Esophagus mucosa (tissue), 1 donor: ENCODE data around the gene TBC1D5. TPM values are rescaled to one million over a fixed set of nuclear protein-coding genes. Genes with fewer than 3 reads are reported as not detected.
"Not testable (repeated sequence)": the region's sequence is repeated elsewhere in the genome, so short reads cannot be mapped to it uniquely, and the experiment has no call there.

ENCODE experiments used
- ATAC-seq: fragments of 200-7000 bp; cut with Tn5 transposase; one replicate; pipeline ENCODE4 v1.9.1; 2020
- total RNA-seq: library from RNA; stranded (reverse); gene quantifications from one replicate; pipeline ENCODE4 v1.2.4, GENCODE V29; 2023
- donor health status: DM: yes; HTN: yes; CAD: no.

Gene TBC1D5, protein sequence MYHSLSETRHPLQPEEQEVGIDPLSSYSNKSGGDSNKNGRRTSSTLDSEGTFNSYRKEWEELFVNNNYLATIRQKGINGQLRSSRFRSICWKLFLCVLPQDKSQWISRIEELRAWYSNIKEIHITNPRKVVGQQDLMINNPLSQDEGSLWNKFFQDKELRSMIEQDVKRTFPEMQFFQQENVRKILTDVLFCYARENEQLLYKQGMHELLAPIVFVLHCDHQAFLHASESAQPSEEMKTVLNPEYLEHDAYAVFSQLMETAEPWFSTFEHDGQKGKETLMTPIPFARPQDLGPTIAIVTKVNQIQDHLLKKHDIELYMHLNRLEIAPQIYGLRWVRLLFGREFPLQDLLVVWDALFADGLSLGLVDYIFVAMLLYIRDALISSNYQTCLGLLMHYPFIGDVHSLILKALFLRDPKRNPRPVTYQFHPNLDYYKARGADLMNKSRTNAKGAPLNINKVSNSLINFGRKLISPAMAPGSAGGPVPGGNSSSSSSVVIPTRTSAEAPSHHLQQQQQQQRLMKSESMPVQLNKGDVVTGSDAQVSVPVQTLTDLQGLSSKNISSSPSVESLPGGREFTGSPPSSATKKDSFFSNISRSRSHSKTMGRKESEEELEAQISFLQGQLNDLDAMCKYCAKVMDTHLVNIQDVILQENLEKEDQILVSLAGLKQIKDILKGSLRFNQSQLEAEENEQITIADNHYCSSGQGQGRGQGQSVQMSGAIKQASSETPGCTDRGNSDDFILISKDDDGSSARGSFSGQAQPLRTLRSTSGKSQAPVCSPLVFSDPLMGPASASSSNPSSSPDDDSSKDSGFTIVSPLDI
- 27.6 TPM for total RNA-seq

DNA sequence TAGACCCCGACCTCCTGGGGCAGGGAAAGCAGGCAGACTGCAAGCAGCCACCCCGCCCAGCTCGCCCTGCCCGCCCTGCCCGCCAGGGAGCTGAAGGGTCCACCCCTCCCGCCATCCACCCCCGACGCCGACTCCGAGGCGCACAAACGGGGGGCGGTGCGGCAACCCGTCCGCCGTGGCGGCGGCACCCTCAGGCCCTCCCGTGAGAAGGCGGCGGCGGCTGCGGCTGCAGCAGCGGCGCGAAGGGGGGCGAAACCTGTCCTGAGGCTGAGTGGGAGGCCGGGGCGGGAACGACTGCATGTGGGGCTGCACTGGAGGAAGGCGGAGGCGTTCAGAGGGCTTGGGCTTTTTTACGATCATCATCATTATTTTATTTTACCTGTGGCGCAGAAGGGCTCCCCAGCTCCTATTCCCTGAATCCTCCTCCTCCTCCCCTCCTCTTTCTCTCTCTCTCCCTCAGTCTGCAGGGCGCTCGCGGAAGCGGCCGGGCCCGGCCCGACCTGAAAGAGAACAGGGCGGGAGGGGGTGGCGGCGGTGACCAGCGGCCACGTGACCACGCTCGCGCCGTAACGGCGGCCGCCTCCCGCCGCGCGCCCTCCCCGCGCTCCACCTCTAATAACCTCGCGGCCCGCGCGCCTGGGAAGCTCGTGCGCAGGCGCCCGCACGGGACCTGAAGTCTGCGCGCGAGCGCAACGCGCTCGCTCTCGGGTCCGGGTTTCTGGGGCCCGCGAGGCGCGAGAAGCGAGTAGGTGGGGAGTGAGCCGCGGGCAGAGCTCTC, at the start of gene TBC1D5:
Gene TBC1D5, minus strand, starts transcription at position 530 of the 778 bp plus-strand sequence. CDS start 234,061 bp downstream, outside the sequence.
- peak; percentile 96 for ATAC-seq

DNA sequence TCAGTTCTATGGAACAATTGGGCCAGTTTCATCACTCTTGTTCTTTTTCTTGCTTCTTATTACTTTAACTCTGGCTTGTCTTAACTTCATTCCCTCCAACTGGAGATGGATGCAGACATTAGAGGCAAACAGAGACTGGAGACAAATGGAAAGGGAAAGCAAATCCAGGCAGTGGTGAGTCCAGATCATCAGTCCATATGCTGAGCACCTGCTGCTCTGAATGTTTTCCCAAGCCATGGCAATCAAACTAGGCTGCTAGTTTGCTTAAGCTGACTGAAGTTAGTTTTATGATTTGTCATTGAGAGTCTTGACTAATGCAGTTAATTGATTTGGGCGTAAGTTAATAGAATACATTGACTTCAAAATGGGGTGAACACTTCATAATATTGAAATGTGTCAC, 41.0 kb upstream of the TBC1D5 start:
- no peak for ATAC-seq

DNA sequence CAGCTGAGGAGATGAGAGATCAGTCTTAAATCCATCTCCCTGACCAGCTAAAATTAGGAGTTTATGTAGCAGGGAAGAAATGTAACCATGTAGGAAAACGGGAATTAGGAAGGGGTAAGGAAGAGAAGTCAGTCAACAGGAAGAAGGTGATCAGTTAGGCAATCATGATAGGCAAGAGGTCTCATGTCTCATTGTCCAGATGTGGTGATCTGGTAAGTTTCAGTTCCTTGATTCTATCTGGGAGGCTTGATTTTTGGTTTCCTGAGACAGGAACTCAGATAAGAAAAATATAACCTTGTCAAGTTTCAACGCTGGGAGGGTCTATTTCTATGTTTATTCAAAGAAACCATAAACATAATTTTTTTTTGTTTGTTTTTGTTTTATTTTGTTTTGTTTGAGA, 40.3 kb upstream of the TBC1D5 start:
- ATAC-seq: no peak

DNA sequence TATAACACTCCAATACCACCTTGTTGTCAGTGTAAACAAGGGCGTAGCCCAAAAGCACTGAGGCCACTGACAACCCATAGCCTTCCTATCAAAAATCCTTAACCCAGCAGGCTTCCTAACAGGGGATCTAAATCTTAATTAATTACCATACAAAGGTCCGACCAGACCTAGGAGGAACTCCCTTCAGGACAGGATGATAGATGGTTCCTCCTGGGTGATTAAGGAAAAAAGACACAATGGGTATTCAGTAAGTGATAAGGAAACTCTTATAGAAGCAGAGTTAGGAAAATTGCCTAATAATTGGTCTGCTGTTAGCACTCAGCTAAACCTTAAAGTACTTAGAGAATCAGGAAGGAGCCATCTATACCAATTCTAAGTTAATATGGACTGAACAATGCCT, 37.9 kb upstream of the TBC1D5 start:
- ATAC-seq: not testable (repeated sequence)

DNA sequence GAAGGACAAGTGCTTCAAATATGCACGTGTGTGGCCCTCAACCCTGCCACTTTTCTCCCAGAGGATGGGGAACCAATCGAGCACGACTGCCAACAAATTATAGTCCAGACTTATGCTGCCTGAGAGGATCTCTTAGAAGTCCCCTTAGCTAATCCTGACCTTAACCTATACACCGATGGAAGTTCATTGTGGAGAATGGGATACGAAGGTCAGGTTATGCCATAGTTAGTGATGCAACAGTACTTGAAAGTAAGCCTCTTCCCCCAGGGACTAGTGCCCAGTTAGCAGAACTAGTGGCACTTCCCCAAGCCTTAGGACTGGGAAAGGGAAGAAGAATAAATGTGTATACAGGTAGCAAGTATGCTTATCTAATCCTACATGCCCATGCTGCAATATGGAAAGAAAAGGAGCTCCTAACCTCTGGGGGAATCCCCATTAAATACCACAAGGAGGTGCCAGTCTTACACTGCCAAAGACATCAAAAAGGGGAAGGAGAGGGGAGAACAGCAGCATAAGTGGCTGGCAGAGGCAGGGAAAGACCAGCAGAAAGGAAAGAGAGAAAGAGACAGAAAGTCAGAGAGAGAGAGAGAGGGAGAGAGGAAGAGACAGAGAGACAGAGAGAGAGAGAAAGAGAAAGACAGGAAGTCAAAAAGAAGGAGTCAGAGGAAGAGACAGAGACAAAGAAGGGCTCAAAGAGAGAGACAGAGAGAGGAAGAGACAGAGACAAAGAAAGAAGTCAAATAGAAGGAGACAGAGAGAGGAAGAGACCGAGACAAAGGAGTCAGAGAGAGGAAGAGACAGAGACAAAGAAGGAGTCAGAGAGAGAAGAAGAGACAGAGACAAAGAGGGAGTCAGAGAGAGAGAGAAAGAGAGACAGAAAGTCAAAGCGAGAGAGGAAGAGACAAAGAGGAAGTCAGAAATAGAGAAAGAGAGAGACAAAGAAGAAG, 37.1 kb upstream of the TBC1D5 start:
- not testable (repeated sequence) for ATAC-seq

DNA sequence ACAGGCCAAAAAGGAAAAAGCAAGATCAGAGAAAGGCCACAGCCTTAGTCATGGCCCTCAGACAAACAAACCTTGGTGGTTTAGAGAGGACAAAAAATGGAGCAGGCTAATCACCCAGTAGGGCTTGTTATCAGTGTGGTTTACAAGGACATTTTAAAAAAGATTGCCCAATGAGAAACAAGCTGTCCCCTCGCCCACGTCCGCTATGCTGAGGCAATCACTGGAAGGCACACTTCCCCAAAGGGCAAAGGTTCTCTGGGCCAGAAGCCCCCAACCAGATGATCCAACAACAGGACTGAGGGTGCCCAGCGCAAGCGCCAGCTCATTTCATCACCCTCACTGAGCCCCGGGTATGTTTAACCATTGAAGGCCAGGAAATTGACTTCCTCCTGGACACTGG, 34.9 kb upstream of the TBC1D5 start:
- ATAC-seq: not testable (repeated sequence)

DNA sequence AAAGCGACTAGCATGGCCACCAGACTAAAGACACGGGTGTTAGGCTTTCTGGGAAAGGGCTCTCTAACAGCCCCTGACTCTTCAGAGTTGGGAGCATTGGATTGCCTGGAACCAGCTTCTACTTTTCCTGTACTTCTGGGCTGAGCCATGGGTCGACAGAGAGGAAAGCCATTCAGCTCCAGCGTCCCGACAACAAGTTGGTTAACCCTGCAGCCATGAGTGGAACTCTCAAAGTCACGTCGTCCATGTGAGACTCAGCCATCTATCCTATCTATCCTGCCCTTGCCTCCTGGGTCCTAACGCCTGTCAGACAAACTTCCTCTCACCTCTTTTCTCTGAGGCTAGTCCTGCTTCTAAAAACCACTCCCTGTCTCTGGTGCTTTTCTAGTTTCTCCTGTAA, 32.6 kb upstream of the TBC1D5 start:
- ATAC-seq: no peak

DNA sequence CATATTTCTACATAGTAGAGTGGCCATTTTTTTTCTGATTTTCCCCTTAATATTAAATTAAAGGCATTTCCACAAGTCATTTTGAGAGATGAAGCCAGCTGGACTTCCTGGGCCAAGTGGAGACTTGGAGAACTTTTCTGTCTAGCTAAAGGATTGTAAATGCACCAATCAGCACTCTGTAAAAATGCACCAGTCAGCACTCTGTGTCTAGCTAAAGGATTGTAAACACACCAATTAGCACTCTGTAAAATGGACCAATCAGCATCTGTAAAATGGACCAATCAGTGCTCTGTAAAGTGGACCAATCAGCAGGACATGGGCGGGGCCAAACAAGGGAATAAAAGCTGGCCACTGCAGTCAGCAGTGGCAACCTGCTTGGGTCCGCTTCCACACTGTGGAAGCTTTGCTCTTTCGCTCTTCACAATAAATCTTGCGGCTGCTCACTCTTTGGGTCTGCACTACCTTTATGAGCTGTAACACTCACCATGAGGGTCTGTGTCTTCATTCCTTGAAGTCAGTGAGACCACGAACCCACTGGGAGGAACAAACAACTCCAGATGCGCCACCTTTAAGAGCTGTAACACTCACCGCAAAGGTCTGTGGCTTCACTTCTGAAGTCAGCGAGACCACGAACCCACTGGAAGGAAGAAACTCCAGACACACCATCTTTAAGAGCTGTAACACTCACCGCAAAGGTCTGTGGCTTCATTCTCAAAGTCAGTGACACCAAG, 31.9 kb upstream of the TBC1D5 start:
- not testable (repeated sequence) for ATAC-seq

DNA sequence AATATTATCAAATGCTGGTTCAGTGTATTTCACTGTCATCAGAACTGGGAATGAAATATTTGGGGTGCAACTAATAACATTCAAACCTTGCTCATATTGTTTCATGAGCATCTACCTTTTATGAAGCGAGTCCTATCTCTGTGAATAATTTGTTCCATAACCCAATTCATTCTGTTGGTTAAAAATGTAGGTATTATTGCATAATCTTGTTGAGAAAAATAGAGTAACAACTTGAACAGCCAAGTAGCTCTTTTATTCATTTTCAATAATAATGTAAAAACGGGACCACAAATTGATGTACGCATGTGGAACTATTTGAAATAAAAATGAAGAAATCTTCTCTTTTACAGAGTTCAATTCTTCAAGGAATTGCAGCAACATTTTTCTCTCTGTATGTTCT, 30.1 kb upstream of the TBC1D5 start:
- no peak for ATAC-seq

DNA sequence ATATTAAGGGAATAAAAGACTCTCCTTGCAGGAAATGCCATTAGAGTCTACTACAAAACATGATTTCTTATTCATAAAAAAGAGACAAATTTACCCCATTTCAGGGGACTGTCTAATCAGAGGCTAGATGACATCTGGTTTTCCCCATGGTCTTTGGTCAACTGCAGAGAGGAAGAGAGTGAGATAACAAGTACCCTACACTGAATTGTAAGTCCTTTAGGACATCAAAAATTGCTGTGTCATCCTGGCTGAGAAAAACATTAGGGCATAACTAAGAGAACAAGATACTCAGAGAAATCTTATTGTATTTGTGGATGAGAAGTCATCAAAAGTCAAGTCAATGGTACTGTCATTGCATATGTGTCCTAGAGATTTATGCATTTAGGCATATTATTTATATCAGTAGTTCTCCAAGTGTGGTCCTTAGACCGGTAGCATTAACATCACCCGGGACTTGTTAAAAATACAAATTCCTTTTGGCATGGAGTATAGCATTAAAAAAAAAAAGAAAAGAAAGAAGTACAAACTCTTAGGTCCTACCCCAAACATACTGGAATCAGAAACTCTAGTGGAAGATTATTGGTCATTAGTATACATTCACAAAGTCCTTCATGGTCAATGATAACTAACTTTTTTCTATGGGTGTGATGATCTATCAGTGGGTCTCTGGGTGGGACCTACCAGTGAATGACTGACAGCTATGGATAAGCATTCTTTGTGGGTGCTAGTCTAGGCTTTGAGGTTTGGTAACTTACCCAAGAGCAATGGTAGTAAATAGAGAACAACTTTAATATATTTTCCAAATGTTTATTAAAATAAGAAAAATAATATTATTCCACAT, 29.0 kb upstream of the TBC1D5 start:
- ATAC-seq: no peak

DNA sequence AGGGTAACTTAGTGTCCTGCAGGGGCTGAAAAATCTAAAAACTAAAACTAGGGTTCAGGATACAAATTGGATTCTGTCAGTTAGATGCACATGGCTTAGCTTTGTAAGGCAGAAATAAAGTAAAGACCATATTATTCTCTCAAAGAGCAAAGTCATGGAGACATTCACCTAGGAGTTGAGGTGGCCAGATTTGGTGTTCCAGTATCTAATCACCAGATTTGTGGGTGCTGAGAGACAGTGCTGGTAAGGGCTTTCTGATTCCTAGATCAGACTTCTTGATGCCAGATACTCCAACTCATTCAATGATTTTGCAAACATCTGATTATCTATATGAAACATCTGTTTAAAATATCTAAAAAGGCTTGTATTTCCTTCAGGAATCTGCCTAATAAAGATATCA, 28.3 kb upstream of the TBC1D5 start:
- ATAC-seq: no peak

DNA sequence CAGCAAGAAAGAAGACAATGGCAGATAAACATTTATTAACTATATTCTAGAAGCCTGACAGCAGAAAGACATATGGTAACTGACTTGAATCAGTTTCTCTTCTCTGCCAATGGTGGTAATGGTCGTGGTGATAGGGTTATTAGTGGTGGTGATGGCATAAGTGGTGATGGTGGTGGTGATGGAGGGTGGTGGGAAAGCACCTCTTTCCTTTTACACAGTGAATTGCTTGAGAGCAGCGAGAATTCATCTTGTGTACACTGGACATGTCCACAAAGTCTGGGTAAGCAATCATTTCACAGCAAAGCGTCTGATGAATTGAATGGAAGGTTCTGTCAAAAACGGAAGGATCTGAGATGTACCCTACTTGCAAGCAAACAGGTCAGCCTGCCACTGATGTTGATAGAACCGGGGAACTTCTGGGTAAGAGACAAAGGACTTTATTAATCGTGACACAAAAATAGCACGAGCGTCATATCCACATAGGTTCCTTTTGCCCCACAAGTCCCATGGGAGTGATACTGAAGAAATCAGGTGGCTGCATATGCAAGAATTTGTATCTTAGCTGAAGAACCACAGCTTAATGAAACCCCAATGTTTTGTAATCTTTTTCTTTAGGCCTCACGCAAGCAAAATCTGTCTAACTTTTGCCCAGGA, 23.5 kb upstream of the TBC1D5 start:
- ATAC-seq: no peak

DNA sequence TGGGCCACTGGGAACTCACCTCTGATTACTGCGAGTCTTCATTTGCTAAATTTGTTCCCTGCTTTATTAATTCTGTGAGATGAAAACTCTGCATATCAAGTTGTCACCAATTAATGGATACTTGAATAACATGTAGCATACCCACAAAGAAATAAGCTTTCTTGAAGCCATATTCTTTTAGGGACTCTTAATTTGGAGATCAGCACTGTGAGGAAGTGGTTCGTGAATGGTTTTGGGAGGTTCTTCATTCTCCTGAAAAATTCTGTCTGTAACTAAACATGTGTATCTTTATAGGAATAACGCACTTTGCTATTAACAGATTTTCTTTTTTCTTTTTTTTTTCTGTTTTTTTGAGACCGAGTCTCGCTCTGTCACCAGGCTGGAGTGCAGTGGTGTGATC, 19.1 kb upstream of the TBC1D5 start:
- no peak for ATAC-seq

DNA sequence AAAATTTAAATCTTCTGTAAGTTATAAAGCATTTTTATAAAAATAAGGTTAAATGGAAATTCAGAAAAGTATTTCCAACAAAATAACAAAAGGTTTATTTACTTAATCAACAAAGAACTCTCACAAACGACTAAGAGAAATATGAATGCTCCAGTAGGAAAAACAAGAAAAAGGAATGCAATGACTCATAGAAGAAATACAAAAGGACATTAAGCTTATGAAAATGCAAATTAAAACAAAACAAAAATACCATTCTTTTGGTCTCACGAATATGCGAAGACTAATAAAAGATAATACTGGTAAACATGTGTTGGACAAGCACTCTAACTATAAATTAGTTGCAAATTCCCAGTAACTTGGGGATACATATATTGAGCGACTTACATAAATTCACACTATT, 17.5 kb upstream of the TBC1D5 start:
- no peak for ATAC-seq

DNA sequence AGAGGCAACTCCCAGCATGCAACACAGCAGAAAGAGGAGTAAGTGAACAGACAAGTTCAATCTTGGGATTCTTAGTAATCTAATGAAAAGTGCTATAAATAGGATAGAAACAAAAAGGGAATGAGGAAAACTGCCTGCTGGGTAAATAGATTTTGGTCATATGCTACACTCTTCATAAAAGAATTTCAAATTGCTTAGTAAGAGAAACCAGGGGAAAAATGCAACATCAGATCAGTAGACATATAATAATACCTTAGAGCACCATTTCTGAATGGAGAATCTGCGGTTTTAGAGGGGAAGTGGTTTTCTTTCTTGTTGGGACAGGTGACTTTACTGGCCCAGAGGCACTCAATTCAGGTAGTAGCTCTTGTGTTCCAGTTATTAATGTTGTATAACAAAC, 13.4 kb upstream of the TBC1D5 start:
- no peak for ATAC-seq

DNA sequence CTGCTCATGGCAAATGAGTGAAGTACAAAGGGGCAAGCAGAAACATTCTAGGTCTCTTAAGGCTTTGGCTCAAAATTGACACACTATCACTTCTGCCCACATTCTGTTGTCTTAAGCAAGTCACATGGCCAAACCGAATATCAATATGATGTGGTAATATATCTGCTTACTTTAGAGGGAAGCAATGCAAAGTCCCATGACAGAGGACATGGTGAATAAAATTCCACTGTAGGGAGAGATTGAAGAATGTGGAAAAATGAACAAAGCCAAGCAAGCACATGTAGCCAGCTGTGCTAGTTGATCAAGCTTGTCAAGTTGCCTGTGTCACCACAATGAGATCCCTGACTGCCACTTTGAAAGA, 11.2 kb upstream of the TBC1D5 start:
- ATAC-seq: peak; percentile 46

DNA sequence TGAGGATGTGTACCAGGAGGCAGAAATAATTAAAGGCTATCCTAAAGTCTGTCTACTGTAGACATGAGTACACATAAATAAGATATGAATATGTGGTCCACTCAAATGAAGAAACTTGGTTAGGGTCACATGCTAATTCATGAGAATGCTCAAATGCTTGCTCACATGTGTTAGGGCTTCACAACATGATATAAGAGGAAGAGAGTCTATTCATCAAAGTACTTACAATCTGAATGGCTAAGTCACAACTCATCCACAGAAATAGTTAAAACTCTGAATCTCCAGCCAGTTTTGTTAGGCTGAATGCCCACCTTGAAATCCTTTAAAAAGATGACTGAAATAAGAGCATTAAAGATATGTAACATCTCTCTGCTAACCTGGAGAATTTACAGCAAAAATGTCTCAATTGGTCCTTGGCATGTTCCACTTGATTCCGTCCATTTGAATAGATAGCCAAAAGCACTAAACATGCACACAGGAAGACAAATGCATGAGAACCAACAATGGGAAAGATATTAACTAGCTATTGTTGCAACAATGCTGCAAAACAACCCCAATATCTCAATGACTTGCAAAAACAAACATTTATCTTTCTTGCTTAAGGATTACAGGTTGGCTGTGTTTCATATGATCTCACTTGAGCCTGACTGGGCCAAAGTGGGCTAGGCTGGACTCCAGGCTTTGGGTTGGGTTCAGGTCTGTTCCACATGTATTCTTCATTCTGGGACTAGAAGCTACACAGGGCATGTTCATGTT, 10.6 kb upstream of the TBC1D5 start:
- ATAC-seq: no peak

DNA sequence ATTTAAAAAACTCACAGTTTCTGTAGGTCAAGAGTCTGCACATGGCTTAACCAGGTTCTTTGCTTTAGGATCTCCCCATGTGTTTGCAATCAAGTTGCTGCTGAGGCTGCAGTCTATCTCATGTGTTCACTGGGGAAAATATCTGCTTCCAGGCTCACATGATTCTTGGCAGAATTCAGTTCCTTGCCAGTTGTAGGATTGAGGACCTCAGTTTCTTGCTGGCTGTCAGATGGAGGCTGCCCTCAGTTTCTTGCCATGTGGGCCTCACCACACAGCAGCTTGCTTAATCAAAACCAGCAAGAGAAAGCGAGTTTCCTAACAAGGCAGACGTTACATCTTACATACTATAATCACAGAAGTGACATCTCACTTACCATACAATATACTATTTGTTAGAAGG, 10.0 kb upstream of the TBC1D5 start:
- ATAC-seq: no peak

DNA sequence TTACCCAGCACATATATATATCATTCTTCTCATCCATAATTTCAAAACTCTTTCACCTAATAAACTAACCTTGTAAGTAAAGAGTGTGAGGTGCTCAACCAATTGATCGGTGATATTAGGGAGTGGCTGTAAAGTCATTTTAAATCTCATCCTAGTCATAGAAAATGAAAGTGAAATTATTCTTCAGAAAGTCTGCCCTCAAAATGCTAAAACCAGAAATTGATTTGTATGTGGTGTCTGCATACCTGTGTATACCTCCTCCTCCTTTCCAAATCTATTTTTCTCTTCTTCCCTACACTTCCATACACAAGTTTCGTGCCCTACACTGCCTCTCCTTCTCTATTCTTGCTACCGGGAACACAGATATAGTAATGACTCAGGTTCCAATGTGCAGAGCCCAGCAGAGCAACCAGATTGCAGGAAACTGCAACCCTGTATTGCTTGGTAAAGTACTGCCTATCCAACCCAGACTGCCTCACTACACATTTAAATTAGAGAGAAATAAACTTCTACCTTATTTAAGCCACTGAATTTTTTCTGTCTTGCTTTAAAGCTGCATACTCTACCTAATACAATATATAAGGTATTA, 7.4 kb upstream of the TBC1D5 start:
- peak; percentile 60 for ATAC-seq
